GM19351 (cell line): ENCODE data around the gene ROBO3.

ENCODE experiments used
- ATAC-seq: cut with Tn5 transposase; IDR thresholded peaks from one replicate; pipeline ENCODE4 v1.9.1; 2021; ENCODE audit warnings: mild to moderate bottlenecking, moderate library complexity; ENCODE audit not compliant: unreplicated experiment

ROBO3 gene

GRCh38 chr11:124865181-124865901 is at the start of gene ROBO3:
Gene ROBO3 (plus strand): TSS chr11:124865432. CDS start chr11:124865578, 146 bp downstream.
- ATAC-seq = no peak

GRCh38 chr11:124817036-124817435 is 48.2 kb upstream of the ROBO3 start:
- ATAC-seq = no peak

- no peak for ATAC-seq
These were observed 43.1 kb upstream of the ROBO3 start for GRCh38 chr11:124821995-124822730.

GRCh38 chr11:124823512-124824376 is 41.5 kb upstream of the ROBO3 start:
- ATAC-seq = no peak

- no peak for ATAC-seq
These were observed 39.4 kb upstream of the ROBO3 start for GRCh38 chr11:124825876-124826275.

- no peak for ATAC-seq
These were observed 35.2 kb upstream of the ROBO3 start for GRCh38 chr11:124829986-124830385.

- ATAC-seq = no peak
These were observed 34.5 kb upstream of the ROBO3 start for GRCh38 chr11:124830749-124831148.

- ATAC-seq = no peak
These were observed 33.3 kb upstream of the ROBO3 start for GRCh38 chr11:124831897-124832296.

- no peak for ATAC-seq
These were observed 32.7 kb upstream of the ROBO3 start for GRCh38 chr11:124832571-124832970.

- ATAC-seq = no peak
These were observed 30.6 kb upstream of the ROBO3 start for GRCh38 chr11:124834526-124835180.

GRCh38 chr11:124835918-124836317 is 29.3 kb upstream of the ROBO3 start:
- ATAC-seq = no peak

- ATAC-seq = peak; percentile 45
These were observed 27.8 kb upstream of the ROBO3 start for GRCh38 chr11:124837491-124837856.

GRCh38 chr11:124838805-124839127 is 26.5 kb upstream of the ROBO3 start:
- no peak for ATAC-seq

- no peak for ATAC-seq
These were observed 25.9 kb upstream of the ROBO3 start for GRCh38 chr11:124839128-124839971.

GRCh38 chr11:124839972-124840621 is 25.1 kb upstream of the ROBO3 start:
- no peak for ATAC-seq

- no peak for ATAC-seq
These were observed 24.6 kb upstream of the ROBO3 start for GRCh38 chr11:124840666-124841065.

- ATAC-seq = no peak
These were observed 24.0 kb upstream of the ROBO3 start for GRCh38 chr11:124841201-124841600.

GRCh38 chr11:124841840-124842239 is 23.4 kb upstream of the ROBO3 start:
- no peak for ATAC-seq

GRCh38 chr11:124842305-124842704 is 22.9 kb upstream of the ROBO3 start:
- ATAC-seq = no peak

- no peak for ATAC-seq
These were observed 21.7 kb upstream of the ROBO3 start for GRCh38 chr11:124843616-124843910.
